Measurements from ENCODE around the gene OR12D1. TPM values are rescaled to one million over a fixed set of nuclear protein-coding genes. Genes with fewer than 3 reads are reported as not detected.
"Not testable (repeated sequence)": the region's sequence is repeated elsewhere in the genome, so short reads cannot be mapped to it uniquely, and the experiment has no call there.

Gene OR12D1
- total RNA-seq, 1 donor from 2014 or later, result not detected

- H3K27ac Mint-ChIP-seq (ENCODE audit: unreplicated experiment), result peak overlapping the region; percentile 25
- no peak for DNase-seq (ENCODE audit: low spot score)
- H3K9me3 Mint-ChIP-seq (ENCODE audit: low read depth), result peaks cover 11% of the 10 kb centered on the region
- no peak overlapping the region for H3K4me3 Mint-ChIP-seq (ENCODE audit: unreplicated experiment)
- peaks cover 21% of the 10 kb centered on the region for H3K4me1 Mint-ChIP-seq (ENCODE audit: low read depth)
- peaks cover 3% of the 10 kb centered on the region for H3K27me3 Mint-ChIP-seq (ENCODE audit: low read depth)
- no peak for TF ChIP-seq CTCF (IDR thresholded peaks at IDR 0.05)
- no peaks in the 10 kb centered on the region for H3K36me3 Mint-ChIP-seq (ENCODE audit: low read depth)
Observed at GRCh38 chr6:29424575-29424974, 9.8 kb downstream of the OR12D1 start.

- Mint-ChIP-seq H3K4me1 (ENCODE audit: low read depth) (peaks cover 17% of the 10 kb centered on the region), H3K36me3 (ENCODE audit: low read depth) (no peaks in the 10 kb centered on the region), H3K27me3 (ENCODE audit: low read depth) (peaks cover 3% of the 10 kb centered on the region), H3K27ac (ENCODE audit: unreplicated experiment) (no peak overlapping the region), H3K4me3 (ENCODE audit: unreplicated experiment) (no peak overlapping the region), H3K9me3 (ENCODE audit: low read depth) (peaks cover 11% of the 10 kb centered on the region)
- DNase-seq (ENCODE audit: low spot score), result no peak
- no peak for TF ChIP-seq CTCF (IDR thresholded peaks at IDR 0.05)
Observed at GRCh38 chr6:29425075-29425474, 10.3 kb downstream of the OR12D1 start.

GRCh38 chr6:29426654-29427053 is 11.9 kb downstream of the OR12D1 start:
- Mint-ChIP-seq H3K4me3 (ENCODE audit: unreplicated experiment) (no peak overlapping the region), H3K36me3 (ENCODE audit: low read depth) (no peaks in the 10 kb centered on the region), H3K27me3 (ENCODE audit: low read depth) (peaks cover 3% of the 10 kb centered on the region), H3K27ac (ENCODE audit: unreplicated experiment) (no peak overlapping the region), H3K9me3 (ENCODE audit: low read depth) (peaks cover 11% of the 10 kb centered on the region), H3K4me1 (ENCODE audit: low read depth) (peaks cover 17% of the 10 kb centered on the region)
- TF ChIP-seq CTCF (IDR thresholded peaks at IDR 0.05), result no peak
- no peak for DNase-seq (ENCODE audit: low spot score)

GRCh38 chr6:29436730-29437129 is 22.0 kb downstream of the OR12D1 start:
- not testable (repeated sequence) for H3K27ac Mint-ChIP-seq (ENCODE audit: unreplicated experiment); H3K4me3 Mint-ChIP-seq (ENCODE audit: unreplicated experiment); H3K27me3 Mint-ChIP-seq (ENCODE audit: low read depth); H3K36me3 Mint-ChIP-seq (ENCODE audit: low read depth); H3K4me1 Mint-ChIP-seq (ENCODE audit: low read depth); H3K9me3 Mint-ChIP-seq (ENCODE audit: low read depth); DNase-seq (ENCODE audit: low spot score)

GRCh38 chr6:29439006-29439405 is 24.3 kb downstream of the OR12D1 start, which contains the start of gene OR10C1:
TSS of gene OR10C1 (plus strand) at chr6:29439306. CDS start at chr6:29440016, 710 bp downstream.
- Mint-ChIP-seq H3K27me3 (ENCODE audit: low read depth) (peaks cover 10% of the 10 kb centered on the region), H3K4me1 (ENCODE audit: low read depth) (no peaks in the 10 kb centered on the region), H3K27ac (ENCODE audit: unreplicated experiment) (no peak within 1 kb of the TSS), H3K36me3 (ENCODE audit: low read depth) (no peaks in the 10 kb centered on the region), H3K9me3 (ENCODE audit: low read depth) (peaks cover 5% of the 10 kb centered on the region), H3K4me3 (ENCODE audit: unreplicated experiment) (no peak within 1 kb of the TSS)
- no peak for TF ChIP-seq CTCF (IDR thresholded peaks at IDR 0.05)
- no peak for DNase-seq (ENCODE audit: low spot score)

GRCh38 chr6:29442719-29443118 is 28.0 kb downstream of the OR12D1 start:
- Mint-ChIP-seq H3K4me1 (ENCODE audit: low read depth) (peaks cover 5% of the 10 kb centered on the region), H3K4me3 (ENCODE audit: unreplicated experiment) (no peak overlapping the region), H3K27me3 (ENCODE audit: low read depth) (peaks cover 10% of the 10 kb centered on the region), H3K9me3 (ENCODE audit: low read depth) (peaks cover 7% of the 10 kb centered on the region), H3K36me3 (ENCODE audit: low read depth) (no peaks in the 10 kb centered on the region), H3K27ac (ENCODE audit: unreplicated experiment) (no peak overlapping the region)
- TF ChIP-seq CTCF (IDR thresholded peaks at IDR 0.05), result no peak
- DNase-seq (ENCODE audit: low spot score), result no peak

GRCh38 chr6:29444031-29444430 is 29.3 kb downstream of the OR12D1 start:
- DNase-seq (ENCODE audit: low spot score), result not testable (repeated sequence)
- H3K9me3 Mint-ChIP-seq (ENCODE audit: low read depth), result peaks cover 11% of the 10 kb centered on the region

More at GRCh38 chr6:29444031-29444430, 29.3 kb downstream of the OR12D1 start:
- not testable (repeated sequence) for H3K4me3 Mint-ChIP-seq (ENCODE audit: unreplicated experiment); H3K36me3 Mint-ChIP-seq (ENCODE audit: low read depth); H3K4me1 Mint-ChIP-seq (ENCODE audit: low read depth); H3K27ac Mint-ChIP-seq (ENCODE audit: unreplicated experiment)
- H3K27me3 Mint-ChIP-seq (ENCODE audit: low read depth), result peaks cover 10% of the 10 kb centered on the region
